HL-60 (cell line): ENCODE measurements around the gene RAB3IP.

ENCODE experiments used
- DNase-seq, 2 experiments: peaks; one replicate each; pipeline ENCODE4 v3.0.0-alpha.2; 2010 to 2020; ENCODE audit warnings: low read depth in 1 of 2, low spot score in 1 of 2
- H3K27ac ChIP-seq: fragments of 250-450 bp; sonication (Bioruptor Pico); replicated peaks from 2 replicates; pipeline ENCODE4 v1.5.1; 2020; ENCODE audit warnings: mild to moderate bottlenecking, moderate library complexity
- H3K27me3 ChIP-seq: fragments of 250-450 bp; sonication (Bioruptor Pico); 2 replicates; pipeline ENCODE4 v1.5.1; 2021; ENCODE audit warnings: mild to moderate bottlenecking, moderate library complexity; ENCODE audit not compliant: insufficient read depth, poor library complexity, severe bottlenecking
- H3K4me3 ChIP-seq: replicated peaks from 2 replicates; pipeline ENCODE4 v1.5.1; 2011; ENCODE audit warnings: mild to moderate bottlenecking, control low read depth, low read length; ENCODE audit not compliant: insufficient read depth
- CTCF ChIP-seq: IDR thresholded peaks from one replicate; pipeline ENCODE4 v1.5.1; 2011; ENCODE audit warnings: low read length, control low read depth, inconsistent platforms; ENCODE audit not compliant: insufficient read depth
- GABPA ChIP-seq: IDR thresholded peaks from 2 replicates; pipeline ENCODE4 v1.6.1; 2012; ENCODE audit warnings: low read depth
- POLR2AphosphoS5 ChIP-seq: IDR thresholded peaks from 2 replicates; pipeline ENCODE4 v1.6.1; 2012; ENCODE audit warnings: low read depth
- REST ChIP-seq: IDR thresholded peaks from 2 replicates; pipeline ENCODE4 v1.6.1; 2012; ENCODE audit warnings: low read depth; ENCODE audit not compliant: insufficient replicate concordance
- SPI1 ChIP-seq: IDR thresholded peaks from 2 replicates; pipeline ENCODE4 v1.6.1; 2012; ENCODE audit warnings: low read depth, mild to moderate bottlenecking, borderline replicate concordance

RAB3IP gene

GRCh38 chr12:69751476-69751875 is 12.8 kb downstream of the RAB3IP start:
- DNase-seq = no peak
- TF ChIP-seq SPI1 (no peak), GABPA (no peak), CTCF (no peak), REST (no peak), POLR2AphosphoS5 (no peak)
- H3K27me3 ChIP-seq = no peaks in the 10 kb centered on the region
- H3K4me3 ChIP-seq = no peak overlapping the region
- no peak overlapping the region for H3K27ac ChIP-seq

- H3K4me3 ChIP-seq = no peak overlapping the region
- DNase-seq = no peak
- TF ChIP-seq REST = no peak
- TF ChIP-seq CTCF = no peak
- TF ChIP-seq POLR2AphosphoS5 = no peak
- TF ChIP-seq GABPA = no peak
- TF ChIP-seq SPI1 = no peak
- H3K27ac ChIP-seq = no peak overlapping the region
- H3K27me3 ChIP-seq = no peaks in the 10 kb centered on the region
These were observed 16.6 kb downstream of the RAB3IP start for GRCh38 chr12:69755302-69755701.

- TF ChIP-seq CTCF (no peak), GABPA (no peak), REST (no peak), POLR2AphosphoS5 (no peak), SPI1 (no peak)
These were observed 17.6 kb downstream of the RAB3IP start for GRCh38 chr12:69756088-69756755.

More at GRCh38 chr12:69756088-69756755, 17.6 kb downstream of the RAB3IP start:
- DNase-seq = no peak
- Histone ChIP-seq H3K27me3 (no peaks in the 10 kb centered on the region), H3K27ac (no peak overlapping the region), H3K4me3 (no peak overlapping the region)
